Left ventricle myocardium inferior (tissue), 1 donor: ENCODE data around the gene DBH. TPM values are rescaled to one million over a fixed set of nuclear protein-coding genes. Genes with fewer than 3 reads are reported as not detected.

Experiments
- DNase-seq: peaks from one replicate; pipeline ENCODE4 v3.0.0-alpha.2; 2020
- H3K27ac ChIP-seq: fragments of 200-600 bp; replicated peaks from 2 replicates; pipeline ENCODE4 v1.8.0; 2021
- H3K27me3 ChIP-seq: fragments of 200-600 bp; 2 replicates; pipeline ENCODE4 v1.8.0; 2021; ENCODE audit warnings: low read depth
- H3K36me3 ChIP-seq: fragments of 200-600 bp; 2 replicates; pipeline ENCODE4 v1.8.0; 2021
- H3K4me1 ChIP-seq: fragments of 200-600 bp; 2 replicates; pipeline ENCODE4 v1.8.0; 2021
- H3K4me3 ChIP-seq: fragments of 200-600 bp; 2 replicates; pipeline ENCODE4 v1.8.0; 2021; ENCODE audit warnings: mild to moderate bottlenecking, moderate library complexity
- H3K9me3 ChIP-seq: fragments of 200-600 bp; replicated peaks from 2 replicates; pipeline ENCODE4 v1.8.0; 2021
- CTCF ChIP-seq: fragments of 200-600 bp; IDR thresholded peaks from 2 replicates; pipeline ENCODE4 v1.8.0; 2021; ENCODE audit warnings: antibody characterized with exemption, mild to moderate bottlenecking, borderline replicate concordance
- intact Hi-C: fragments of 100-400 bp; cut with micrococcal nuclease; formaldehyde crosslinking; loops from one replicate; pipeline ENCODE4 v1.11.0; 2022
- total RNA-seq: library from RNA; stranded (reverse); fragmentation: NEBNext Ultra II Directional; extraction: Animal tissue kit (Norgen Biotek cat#: 25700); gene quantifications from one replicate; pipeline ENCODE4 v1.2.1, GENCODE V29; 2021
- donor health status: DM: no; HTN: yes; CAD: no; lungs with severe emphysema.

Gene DBH
- total RNA-seq, 1 donor from 2014 or later: not detected

DNA sequence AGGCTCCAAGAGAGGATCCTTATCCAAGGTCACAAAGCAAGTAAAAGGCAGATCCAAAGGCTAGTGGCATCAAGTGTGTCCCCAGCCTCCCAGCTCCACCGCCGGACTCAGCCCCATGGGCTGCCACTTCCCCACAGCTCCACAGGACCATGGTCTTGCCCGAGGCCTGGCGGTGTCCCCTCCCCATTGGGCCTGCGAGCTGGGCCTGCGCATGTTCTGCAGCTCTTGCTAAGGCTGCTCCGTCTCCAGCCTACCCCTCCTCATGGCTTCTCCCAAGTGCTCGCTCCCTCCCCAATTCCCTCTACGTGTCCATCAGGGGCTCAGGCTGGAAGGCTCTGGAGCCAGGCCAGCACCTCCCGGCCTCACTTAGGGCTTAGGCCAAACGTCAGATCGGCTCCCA lies 29.4 kb downstream of the DBH start:
- Histone ChIP-seq H3K27ac (no peak overlapping the region), H3K4me3 (no peak overlapping the region), H3K4me1 (peaks cover 5% of the 10 kb centered on the region), H3K9me3 (no peaks in the 10 kb centered on the region), H3K36me3 (no peaks in the 10 kb centered on the region), H3K27me3 (peaks cover 84% of the 10 kb centered on the region)
- no peak for DNase-seq
- no peak for TF ChIP-seq CTCF
- intact Hi-C loops: no loop called here

GRCh38 chr9:133666387-133666786 lies 30.2 kb downstream of the DBH start:
- Histone ChIP-seq H3K27ac (no peak overlapping the region), H3K9me3 (no peaks in the 10 kb centered on the region), H3K4me1 (peaks cover 5% of the 10 kb centered on the region), H3K36me3 (no peaks in the 10 kb centered on the region), H3K27me3 (peaks cover 79% of the 10 kb centered on the region), H3K4me3 (no peak overlapping the region)
- intact Hi-C loops: no loop called here
- no peak for DNase-seq
- TF ChIP-seq CTCF: no peak

GRCh38 chr9:133666845-133667244 lies 30.7 kb downstream of the DBH start:
- Histone ChIP-seq H3K27me3 (peaks cover 75% of the 10 kb centered on the region), H3K4me3 (no peak overlapping the region), H3K9me3 (peaks cover under 1% of the 10 kb centered on the region), H3K4me1 (peaks cover 5% of the 10 kb centered on the region), H3K36me3 (no peaks in the 10 kb centered on the region), H3K27ac (no peak overlapping the region)
- intact Hi-C loops: no loop called here
- no peak for DNase-seq
- TF ChIP-seq CTCF: no peak

DNA sequence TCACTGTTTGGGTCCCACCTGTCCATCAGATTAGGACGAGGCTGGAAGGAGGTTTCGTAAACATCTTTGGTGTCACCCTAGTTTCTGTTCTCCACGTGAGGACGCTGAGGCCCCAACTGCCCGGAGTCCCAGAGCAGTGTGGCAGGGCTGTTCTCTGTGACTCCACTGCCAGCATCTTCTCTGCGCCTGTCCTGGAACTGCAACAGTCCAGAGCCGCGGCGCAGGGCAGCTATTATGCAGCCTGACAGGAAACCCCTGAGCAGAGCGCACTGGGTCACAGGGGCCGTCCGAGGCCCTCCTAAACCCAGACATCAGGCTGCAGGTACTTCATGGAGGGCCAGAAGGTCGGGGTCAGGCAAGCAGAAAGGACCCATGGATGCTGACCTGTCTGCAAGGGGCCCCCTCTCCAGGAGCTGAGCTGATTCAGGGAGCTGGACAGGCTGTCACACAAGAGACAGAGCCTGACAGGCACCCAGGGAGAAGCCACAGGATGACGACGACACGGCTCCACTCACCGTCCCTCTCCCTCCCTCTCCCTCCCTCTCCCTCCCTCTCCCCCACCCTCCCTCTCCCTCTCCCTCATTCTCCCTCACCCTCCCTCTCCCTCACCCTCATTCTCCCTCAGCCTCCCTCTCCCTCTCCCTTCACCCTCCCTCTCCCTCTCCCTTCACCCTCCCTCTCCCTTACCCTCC lies 31.7 kb downstream of the DBH start:
- Histone ChIP-seq H3K36me3 (no peaks in the 10 kb centered on the region), H3K9me3 (peaks cover 3% of the 10 kb centered on the region), H3K4me1 (peaks cover 5% of the 10 kb centered on the region), H3K4me3 (no peak overlapping the region), H3K27me3 (peaks cover 73% of the 10 kb centered on the region), H3K27ac (no peak overlapping the region)
- no peak for DNase-seq
- TF ChIP-seq CTCF: no peak
- intact Hi-C loops: no loop called here

GRCh38 chr9:133669182-133669801 lies 33.1 kb downstream of the DBH start:
- DNase-seq: no peak
- no peak overlapping the region for H3K27ac ChIP-seq
- intact Hi-C loops: no loop called here

More at GRCh38 chr9:133669182-133669801, 33.1 kb downstream of the DBH start:
- Histone ChIP-seq H3K27me3 (peaks cover 71% of the 10 kb centered on the region), H3K9me3 (peaks cover 3% of the 10 kb centered on the region), H3K36me3 (no peaks in the 10 kb centered on the region), H3K4me1 (peaks cover 5% of the 10 kb centered on the region), H3K4me3 (no peak overlapping the region)
- no peak for TF ChIP-seq CTCF
